Thymus (tissue), 11 donors: ENCODE data around the gene ACYP2. TPM values are rescaled to one million over a fixed set of nuclear protein-coding genes. Genes with fewer than 3 reads are reported as not detected.
"Not testable (repeated sequence)": the region's sequence is repeated elsewhere in the genome, so short reads cannot be mapped to it uniquely, and the experiment has no call there.

Experiments used
- DNase-seq, 9 donors: peaks; one replicate each; pipeline ENCODE4 v3.0.0-alpha.2; 2013; ENCODE audit warnings: low spot score in 9 of 9, low read depth in 6 of 9, missing footprints in 1 of 9
- H3K27ac ChIP-seq, 2 donors: one replicate each; pipeline ENCODE4 v1.5.1; 2013; ENCODE audit warnings: control low read depth in 1 of 2, low read depth in 1 of 2, low read length in 1 of 2, mild to moderate bottlenecking in 1 of 2, moderate library complexity in 1 of 2
- H3K27me3 ChIP-seq, 2 donors: one replicate each; pipeline ENCODE4 v1.5.1; 2013; ENCODE audit warnings: low read length in 1 of 2; ENCODE audit not compliant: control insufficient read depth in 2 of 2, insufficient read depth in 1 of 2
- H3K36me3 ChIP-seq, 2 donors: one replicate each; pipeline ENCODE4 v1.5.1; 2013; ENCODE audit warnings: low read length in 1 of 2, mild to moderate bottlenecking in 1 of 2, moderate library complexity in 1 of 2; ENCODE audit not compliant: control insufficient read depth in 2 of 2, insufficient read depth in 2 of 2
- H3K4me1 ChIP-seq, 2 donors: one replicate each; pipeline ENCODE4 v1.5.1; 2013; ENCODE audit warnings: low read length in 2 of 2; ENCODE audit not compliant: control insufficient read depth in 2 of 2, insufficient read depth in 2 of 2
- H3K4me3 ChIP-seq, 2 donors: one replicate each; pipeline ENCODE4 v1.5.1; 2013; ENCODE audit warnings: low read length in 2 of 2, control low read depth in 1 of 2, mild to moderate bottlenecking in 1 of 2
- H3K9me3 ChIP-seq, 2 donors: one replicate each; pipeline ENCODE4 v1.5.1; 2013; ENCODE audit warnings: low read length in 1 of 2, mild to moderate bottlenecking in 1 of 2; ENCODE audit not compliant: control insufficient read depth in 2 of 2, insufficient read depth in 1 of 2
- WGBS: extraction: QIAGEN DNeasy Blood & Tissue Kit; methylation state at CpG from one replicate; pipeline ENCODE4 v1.1.7; 2013; 5-methylcytosine and 5-hydroxymethylcytosine counted together
- polyA plus RNA-seq: library from polyadenylated mRNA; stranded (reverse); fragments of 200-250 nt; gene quantifications from one replicate; pipeline ENCODE4 v1.2.3, GENCODE V29; 2013
- total RNA-seq: library from RNA; stranded (reverse); fragments of 120-200 nt; gene quantifications from one replicate; pipeline ENCODE4 v1.2.4, GENCODE V29; 2013
- donor health status: healthy.

ACYP2 gene
- total and polyA plus RNA-seq, 2 donors = 9.6 to 32.6 TPM

DNA sequence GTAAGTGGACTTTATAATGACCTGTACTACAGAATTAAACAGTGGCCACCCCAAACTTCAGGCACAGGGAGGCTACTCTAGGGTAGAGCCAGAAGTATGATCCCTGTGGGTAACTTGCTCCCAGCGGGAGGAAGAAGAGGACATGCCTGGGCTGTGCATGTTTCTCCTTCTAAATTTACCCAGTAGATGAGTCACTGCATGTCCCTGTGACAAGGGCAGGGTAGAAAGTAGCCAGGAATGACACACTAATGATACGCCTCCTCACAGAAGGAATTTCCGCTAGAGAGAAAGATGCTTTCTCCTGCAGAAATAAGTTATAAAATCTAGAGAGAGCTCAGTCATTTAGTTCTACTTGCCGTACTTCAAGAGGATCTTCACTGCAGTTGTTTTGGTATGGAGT is 7.5 kb downstream of the ACYP2 start:
- no peak overlapping the region for H3K4me3 ChIP-seq
- H3K36me3 ChIP-seq = no peaks in the 10 kb centered on the region
- H3K27ac ChIP-seq = peak overlapping the region in 1 of 2 donors; percentile 24
- H3K27me3 ChIP-seq = no peaks in the 10 kb centered on the region
- DNase-seq = no peak
- peaks cover 5 to 10% of the 10 kb centered on the region in 2 donors for H3K9me3 ChIP-seq
- H3K4me1 ChIP-seq = no peaks in the 10 kb centered on the region
- 73% methylated on average over 4 of the region's 4 CpGs for WGBS

DNA sequence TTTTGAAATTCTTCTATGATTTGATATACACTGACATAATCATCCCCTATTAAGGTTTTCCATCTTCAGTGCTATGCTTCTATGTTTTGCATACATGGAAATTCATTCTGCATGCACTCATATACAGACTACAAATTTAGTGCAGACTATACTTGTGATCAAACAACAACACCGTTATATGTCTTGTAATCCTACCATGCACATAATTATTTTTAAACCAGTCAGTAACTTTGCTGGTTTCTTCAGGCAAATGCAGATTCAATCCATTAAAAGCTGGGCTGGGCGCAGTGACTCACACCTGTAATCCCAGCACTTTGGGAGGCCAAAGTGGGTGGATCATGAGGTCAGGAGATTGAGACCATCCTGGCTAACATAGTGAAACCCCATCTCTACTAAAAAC is 11.8 kb downstream of the ACYP2 start:
- WGBS = 96% methylated on average over 2 of the region's 2 CpGs
- H3K4me1 ChIP-seq, H3K27ac ChIP-seq, H3K4me3 ChIP-seq, DNase-seq, H3K27me3 ChIP-seq, H3K9me3 ChIP-seq, H3K36me3 ChIP-seq: not testable (repeated sequence)

DNA sequence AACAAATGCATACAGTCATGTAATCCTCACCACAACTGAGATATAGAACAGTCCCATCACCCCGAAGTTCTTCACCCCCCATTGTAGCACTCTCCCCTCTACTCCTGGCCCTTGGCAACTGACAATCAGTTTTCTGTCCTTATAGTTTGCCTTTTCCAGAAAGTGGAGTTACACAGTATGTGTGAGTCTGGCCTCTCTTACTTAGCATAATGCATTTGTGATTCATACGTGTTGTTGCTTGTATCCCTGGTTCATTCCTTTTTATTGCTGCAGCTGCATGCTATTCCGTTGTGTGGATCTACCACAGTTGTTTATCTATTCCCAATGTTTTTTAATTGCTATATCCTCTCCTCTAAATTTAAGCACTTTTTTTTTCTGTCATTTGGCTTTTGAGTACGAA is 17.6 kb downstream of the ACYP2 start:
- no peak for DNase-seq
- Histone ChIP-seq H3K9me3 (no peaks in the 10 kb centered on the region), H3K4me1 (no peaks in the 10 kb centered on the region), H3K36me3 (no peaks in the 10 kb centered on the region), H3K27me3 (no peaks in the 10 kb centered on the region), H3K27ac (no peak overlapping the region), H3K4me3 (no peak overlapping the region)
- WGBS = 84% methylated on average over 4 of the region's 4 CpGs

GRCh38 chr2:54139210-54139609 is 23.8 kb downstream of the ACYP2 start:
- 98% methylated on average over 4 of the region's 4 CpGs for WGBS
- Histone ChIP-seq H3K4me1 (no peaks in the 10 kb centered on the region), H3K9me3 (no peaks in the 10 kb centered on the region), H3K36me3 (no peaks in the 10 kb centered on the region), H3K4me3 (no peak overlapping the region), H3K27ac (no peak overlapping the region), H3K27me3 (no peaks in the 10 kb centered on the region)
- DNase-seq = no peak

DNA sequence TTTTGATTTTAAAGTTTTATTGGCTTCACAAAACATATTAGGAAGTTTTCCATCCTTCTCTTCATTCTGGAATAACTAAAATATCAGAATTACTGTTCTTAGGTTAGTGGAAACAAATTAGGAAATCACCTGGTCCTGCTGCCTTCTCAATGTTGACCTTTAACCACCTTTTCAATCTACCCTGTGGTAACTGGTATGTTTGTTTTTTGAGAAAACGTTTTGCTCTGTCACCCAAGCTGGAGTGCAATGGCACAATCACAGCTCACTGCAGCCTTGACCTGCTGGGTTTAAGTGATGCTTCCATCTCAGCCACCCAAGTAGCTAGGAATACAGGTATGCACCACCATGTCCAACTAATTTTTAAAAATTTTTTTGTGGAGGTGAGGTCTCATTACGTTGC is 28.4 kb downstream of the ACYP2 start:
- no peak overlapping the region for H3K4me3 ChIP-seq
- 94% methylated on average over 2 of the region's 2 CpGs for WGBS
- H3K4me1 ChIP-seq = no peaks in the 10 kb centered on the region
- no peaks in the 10 kb centered on the region for H3K27me3 ChIP-seq
- no peak overlapping the region for H3K27ac ChIP-seq
- no peak for DNase-seq
- no peaks in the 10 kb centered on the region for H3K9me3 ChIP-seq
- H3K36me3 ChIP-seq = no peaks in the 10 kb centered on the region

- WGBS = 95% methylated on average over 2 of the region's 2 CpGs
- Histone ChIP-seq H3K27ac (no peak overlapping the region), H3K4me1 (no peaks in the 10 kb centered on the region), H3K36me3 (no peaks in the 10 kb centered on the region), H3K9me3 (no peaks in the 10 kb centered on the region), H3K4me3 (no peak overlapping the region), H3K27me3 (no peaks in the 10 kb centered on the region)
- no peak for DNase-seq
Observed at GRCh38 chr2:54148391-54148790, 33.0 kb downstream of the ACYP2 start.

- no peaks in the 10 kb centered on the region for H3K4me1 ChIP-seq
- 97% methylated on average over 3 of the region's 3 CpGs for WGBS
- H3K27me3 ChIP-seq = no peaks in the 10 kb centered on the region
- DNase-seq = no peak
- H3K4me3 ChIP-seq = no peak overlapping the region
- no peaks in the 10 kb centered on the region for H3K36me3 ChIP-seq
- no peaks in the 10 kb centered on the region for H3K9me3 ChIP-seq
- no peak overlapping the region for H3K27ac ChIP-seq
Observed at GRCh38 chr2:54149638-54150441, 34.4 kb downstream of the ACYP2 start.

GRCh38 chr2:54158311-54158710 is 42.9 kb downstream of the ACYP2 start:
- DNase-seq = no peak
- Histone ChIP-seq H3K27me3 (no peaks in the 10 kb centered on the region), H3K4me1 (no peaks in the 10 kb centered on the region), H3K27ac (no peak overlapping the region), H3K9me3 (no peaks in the 10 kb centered on the region), H3K4me3 (no peak overlapping the region), H3K36me3 (no peaks in the 10 kb centered on the region)
- WGBS = 99% methylated on average over 6 of the region's 6 CpGs

- no peak for DNase-seq
- Histone ChIP-seq H3K27me3 (no peaks in the 10 kb centered on the region), H3K9me3 (no peaks in the 10 kb centered on the region), H3K27ac (no peak overlapping the region), H3K4me3 (no peak overlapping the region), H3K36me3 (no peaks in the 10 kb centered on the region), H3K4me1 (no peaks in the 10 kb centered on the region)
- 95% methylated on average over 3 of the region's 3 CpGs for WGBS
Observed at GRCh38 chr2:54161660-54162424, 46.4 kb downstream of the ACYP2 start.
